Dermis blood vessel endothelial cell (primary cell): Measurements from ENCODE around the gene TRMT44. TPM values are rescaled to one million over a fixed set of nuclear protein-coding genes. Genes with fewer than 3 reads are reported as not detected.
"Not testable (repeated sequence)": the region's sequence is repeated elsewhere in the genome, so short reads cannot be mapped to it uniquely, and the experiment has no call there.

ENCODE experiments used
- DNase-seq: peaks from one replicate; pipeline ENCODE4 v3.0.0; 2010
- total RNA-seq: library from RNA; depleted of rRNA; stranded (reverse); fragments of >200 nt; gene quantifications from 2 replicates; pipeline ENCODE4 v1.2.3, GENCODE V29; 2014

The TRMT44 gene
- total RNA-seq, 1 donor from 2014 or later, result 23.0 TPM

- no peak for DNase-seq
These were observed 57.2 kb downstream of the TRMT44 start for GRCh38 chr4:8497762-8498161.

- no peak for DNase-seq
These were observed 60.4 kb downstream of the TRMT44 start for GRCh38 chr4:8500966-8501365.

- no peak for DNase-seq
These were observed 61.2 kb downstream of the TRMT44 start for GRCh38 chr4:8501781-8502180.

GRCh38 chr4:8502371-8502770 is 61.8 kb downstream of the TRMT44 start:
- DNase-seq, result no peak

GRCh38 chr4:8502836-8503585 is 62.4 kb downstream of the TRMT44 start:
- DNase-seq, result no peak

GRCh38 chr4:8503801-8504200 is 63.2 kb downstream of the TRMT44 start:
- DNase-seq, result no peak

GRCh38 chr4:8504279-8505007 is 63.9 kb downstream of the TRMT44 start:
- DNase-seq, result peak; percentile 22

GRCh38 chr4:8505229-8505628 is 64.7 kb downstream of the TRMT44 start:
- DNase-seq, result no peak

- no peak for DNase-seq
These were observed 65.4 kb downstream of the TRMT44 start for GRCh38 chr4:8506006-8506372.

- DNase-seq, result peak; percentile 15
These were observed 66.0 kb downstream of the TRMT44 start for GRCh38 chr4:8506373-8507195.

- no peak for DNase-seq
These were observed 66.6 kb downstream of the TRMT44 start for GRCh38 chr4:8507196-8507570.

GRCh38 chr4:8507624-8508023 is 67.0 kb downstream of the TRMT44 start:
- no peak for DNase-seq

GRCh38 chr4:8508266-8508665 is 67.7 kb downstream of the TRMT44 start:
- DNase-seq, result no peak

- no peak for DNase-seq
These were observed 68.2 kb downstream of the TRMT44 start for GRCh38 chr4:8508740-8509139.

- DNase-seq, result no peak
These were observed 68.9 kb downstream of the TRMT44 start for GRCh38 chr4:8509311-8509950.

GRCh38 chr4:8510191-8510590 is 69.6 kb downstream of the TRMT44 start:
- DNase-seq, result no peak

- DNase-seq, result no peak
These were observed 70.2 kb downstream of the TRMT44 start for GRCh38 chr4:8510611-8511285.

- DNase-seq, result no peak
These were observed 71.9 kb downstream of the TRMT44 start for GRCh38 chr4:8512510-8512909.

GRCh38 chr4:8513080-8513479 is 72.5 kb downstream of the TRMT44 start:
- not testable (repeated sequence) for DNase-seq

GRCh38 chr4:8513931-8514330 is 73.4 kb downstream of the TRMT44 start:
- no peak for DNase-seq

- DNase-seq, result no peak
These were observed 73.8 kb downstream of the TRMT44 start for GRCh38 chr4:8514391-8514790.

- peak; percentile 35 for DNase-seq
These were observed 74.9 kb downstream of the TRMT44 start for GRCh38 chr4:8515316-8516060.
